RWPE1 (cell line): Measurements from ENCODE around the gene ACHE.
"Not testable (repeated sequence)": the region's sequence is repeated elsewhere in the genome, so short reads cannot be mapped to it uniquely, and the experiment has no call there.

Source experiments
- CTCF ChIA-PET: fragments of 350-600 bp; sonication (Branson Sonifier 250); formaldehyde crosslinking; extraction: SDS; loops from one replicate; lab custom pipeline; 2021; lab: Yijun Ruan, JAX
- POLR2A ChIA-PET: fragments of 400-600 bp; formaldehyde crosslinking; extraction: SDS; loops from one replicate; lab custom pipeline; 2020; ENCODE audit warnings: antibody characterized with exemption; ENCODE audit not compliant: low non-redundant PET; lab: Yijun Ruan, JAX
- DNase-seq: peaks from one replicate; pipeline ENCODE4 v3.0.0; 2012; ENCODE audit warnings: low spot score
- H3K27ac ChIP-seq: fragments of 450-650 bp; 2 replicates; pipeline ENCODE4 v1.5.1; 2017
- TF ChIP-seq, protein P1 (sequence below): fragments of 450-650 bp; conservative IDR thresholded peaks from 2 replicates; pipeline ENCODE4 v1.5.1; 2017; ENCODE audit warnings: low read depth, mild to moderate bottlenecking

Gene ACHE

DNA sequence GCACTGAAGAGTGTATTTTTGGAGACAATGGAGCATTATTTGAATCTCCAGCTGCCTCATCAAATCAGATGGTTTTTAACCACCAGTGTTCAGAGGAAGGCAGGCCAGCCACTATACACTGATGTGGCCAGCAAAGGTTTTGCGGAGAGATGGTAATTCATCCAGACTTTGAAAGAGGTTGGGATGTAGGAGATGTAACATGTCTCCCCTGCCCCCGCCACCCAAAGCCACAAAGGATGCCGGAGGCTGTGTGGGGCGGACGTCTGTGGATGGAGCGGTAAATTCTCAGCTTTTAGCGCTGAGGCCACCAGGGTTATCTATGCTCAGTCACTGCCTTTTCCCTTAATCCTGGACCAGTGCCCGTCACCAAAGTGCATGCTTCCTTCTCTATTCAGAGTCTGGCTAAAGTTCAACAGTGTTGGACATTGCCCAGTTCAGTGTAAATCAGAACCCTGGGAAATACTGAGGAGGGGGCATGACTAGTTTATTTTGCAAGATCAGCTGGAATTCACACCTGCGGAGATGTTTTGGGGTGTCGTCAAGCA, 32.2 kb downstream of the ACHE start:
- TF ChIP-seq, protein P1, sequence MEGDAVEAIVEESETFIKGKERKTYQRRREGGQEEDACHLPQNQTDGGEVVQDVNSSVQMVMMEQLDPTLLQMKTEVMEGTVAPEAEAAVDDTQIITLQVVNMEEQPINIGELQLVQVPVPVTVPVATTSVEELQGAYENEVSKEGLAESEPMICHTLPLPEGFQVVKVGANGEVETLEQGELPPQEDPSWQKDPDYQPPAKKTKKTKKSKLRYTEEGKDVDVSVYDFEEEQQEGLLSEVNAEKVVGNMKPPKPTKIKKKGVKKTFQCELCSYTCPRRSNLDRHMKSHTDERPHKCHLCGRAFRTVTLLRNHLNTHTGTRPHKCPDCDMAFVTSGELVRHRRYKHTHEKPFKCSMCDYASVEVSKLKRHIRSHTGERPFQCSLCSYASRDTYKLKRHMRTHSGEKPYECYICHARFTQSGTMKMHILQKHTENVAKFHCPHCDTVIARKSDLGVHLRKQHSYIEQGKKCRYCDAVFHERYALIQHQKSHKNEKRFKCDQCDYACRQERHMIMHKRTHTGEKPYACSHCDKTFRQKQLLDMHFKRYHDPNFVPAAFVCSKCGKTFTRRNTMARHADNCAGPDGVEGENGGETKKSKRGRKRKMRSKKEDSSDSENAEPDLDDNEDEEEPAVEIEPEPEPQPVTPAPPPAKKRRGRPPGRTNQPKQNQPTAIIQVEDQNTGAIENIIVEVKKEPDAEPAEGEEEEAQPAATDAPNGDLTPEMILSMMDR = no peak
- no peak for DNase-seq
- POLR2A ChIA-PET = no interaction called here
- peak overlapping the region; percentile 23; the same call in 1 of the 2 replicates for H3K27ac ChIP-seq
- CTCF ChIA-PET = no interaction called here

DNA sequence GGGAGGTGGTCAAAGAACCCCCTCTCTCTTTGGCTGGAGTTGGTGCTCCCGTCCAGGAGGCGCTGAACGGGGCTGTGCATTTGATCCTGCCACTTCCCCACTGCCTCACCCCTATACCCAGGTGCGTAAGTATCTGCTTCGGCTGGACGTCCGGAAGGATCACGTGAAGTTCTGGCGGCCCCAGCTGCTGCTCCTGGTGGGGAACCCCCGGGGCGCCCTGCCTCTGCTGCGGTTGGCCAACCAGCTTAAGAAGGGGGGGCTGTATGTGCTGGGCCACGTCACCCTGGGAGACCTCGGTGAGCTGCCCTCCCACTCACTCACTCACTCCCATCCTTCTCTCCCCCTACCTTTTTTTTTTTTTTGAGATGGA, 34.1 kb downstream of the ACHE start:
- peak overlapping the region; percentile 13; the same call in 1 of the 2 replicates for H3K27ac ChIP-seq
- POLR2A ChIA-PET = interaction anchor here (0.6 kb wide), 1 partner anchor 273 kb away, joined by 3 read pairs; no protein-coding TSS in a partner anchor
- DNase-seq = no peak
- TF ChIP-seq, protein P1 = no peak
- CTCF ChIA-PET = interaction anchor here (0.5 to 0.6 kb wide), 2 partner anchors 11 to 1134 kb away, joined by 3 read pairs; no protein-coding TSS in a partner anchor

DNA sequence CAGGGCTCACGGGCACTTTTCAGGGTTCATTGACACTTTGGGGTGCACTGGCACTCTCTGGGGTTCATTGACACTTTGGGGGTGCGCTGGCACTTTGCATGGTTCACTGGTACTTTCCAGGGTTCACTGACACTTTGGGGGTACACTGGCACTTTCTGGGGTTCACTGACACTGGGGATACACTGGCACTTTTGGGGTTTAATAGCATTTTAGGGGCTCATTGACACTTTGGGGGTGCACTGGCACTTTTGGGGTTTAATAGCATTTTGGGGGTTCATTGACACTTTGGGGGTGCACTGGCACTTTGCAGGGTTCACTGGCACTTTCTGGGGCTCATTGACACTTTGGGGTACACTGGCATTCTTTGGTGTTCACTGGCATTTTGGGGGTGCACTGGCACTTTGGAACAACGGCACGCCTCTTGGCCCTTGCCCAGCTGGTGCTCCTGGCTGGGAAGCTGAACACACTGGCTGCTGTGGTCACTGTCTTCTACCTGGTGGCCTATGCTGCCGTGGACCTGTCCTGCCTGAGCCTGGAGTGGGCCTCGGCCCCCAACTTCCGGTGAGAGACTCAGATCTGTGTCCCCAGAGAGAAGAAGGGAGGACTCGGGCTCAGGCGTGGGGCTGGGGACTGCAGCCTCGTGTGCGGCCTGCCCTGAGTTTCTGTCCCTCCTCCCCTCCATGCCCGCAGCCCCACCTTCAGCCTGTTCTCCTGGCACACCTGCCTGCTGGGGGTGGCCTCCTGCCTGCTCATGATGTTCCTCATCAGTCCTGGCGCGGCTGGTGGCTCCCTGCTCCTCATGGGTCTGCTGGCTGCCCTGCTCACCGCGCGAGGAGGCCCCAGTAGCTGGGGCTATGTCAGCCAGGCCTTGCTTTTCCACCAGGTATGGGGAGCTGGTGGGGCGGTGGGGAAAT, 34.7 kb downstream of the ACHE start:
- ChIA-PET CTCF (interaction anchor here (0.5 kb wide), 1 partner anchor 1133 kb away, joined by 3 read pairs; no protein-coding TSS in a partner anchor), POLR2A (interaction anchor here (0.6 kb wide), 1 partner anchor 273 kb away, joined by 3 read pairs; no protein-coding TSS in a partner anchor)
- TF ChIP-seq, protein P1 = no peak
- no peak for DNase-seq
- H3K27ac ChIP-seq = peak overlapping the region; percentile 13; the same call in 1 of the 2 replicates

DNA sequence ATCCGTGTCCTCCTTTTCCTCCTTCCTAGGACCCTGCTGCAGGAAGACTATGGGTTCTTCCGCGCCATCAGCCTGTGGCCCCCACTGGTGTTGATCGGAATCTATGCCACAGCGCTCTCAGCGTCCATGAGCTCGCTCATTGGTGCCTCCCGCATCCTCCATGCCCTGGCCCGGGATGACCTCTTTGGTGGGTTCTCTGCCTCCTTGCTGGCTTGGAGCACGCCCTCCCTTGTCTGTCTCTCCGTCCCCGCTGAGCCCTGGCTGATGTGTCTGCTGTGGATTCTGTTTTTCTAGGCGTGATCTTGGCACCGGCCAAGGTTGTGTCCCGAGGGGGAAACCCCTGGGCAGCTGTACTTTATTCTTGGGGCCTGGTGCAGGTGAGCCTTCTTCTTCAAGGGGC, 35.8 kb downstream of the ACHE start:
- peak overlapping the region; percentile 8; the same call in 1 of the 2 replicates for H3K27ac ChIP-seq
- CTCF ChIA-PET = interaction anchor here (1.0 kb wide), 1 partner anchor 154 kb away, joined by 5 read pairs; no protein-coding TSS in a partner anchor
- TF ChIP-seq, protein P1 = no peak
- DNase-seq = no peak
- POLR2A ChIA-PET = no interaction called here

DNA sequence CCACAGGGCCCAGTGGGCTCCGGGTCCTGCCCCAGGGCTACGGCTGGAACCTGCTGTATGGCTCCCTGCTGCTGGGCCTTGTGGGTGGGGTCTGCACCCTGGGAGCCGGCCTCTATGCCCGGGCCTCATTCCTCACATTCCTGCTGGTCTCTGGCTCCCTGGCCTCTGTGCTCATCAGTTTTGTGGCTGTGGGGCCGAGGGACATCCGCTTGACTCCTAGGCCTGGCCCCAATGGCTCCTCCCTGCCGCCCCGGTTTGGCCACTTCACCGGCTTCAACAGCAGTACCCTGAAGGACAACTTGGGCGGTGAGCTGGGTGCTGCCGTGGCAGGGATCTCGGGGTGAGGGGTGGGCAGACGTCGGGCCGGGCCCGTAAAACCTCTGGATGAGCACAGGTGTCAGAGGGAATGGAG, 38.8 kb downstream of the ACHE start:
- TF ChIP-seq, protein P1 = no peak
- POLR2A ChIA-PET = no interaction called here
- H3K27ac ChIP-seq = peak overlapping the region; percentile 29
- DNase-seq = no peak
- CTCF ChIA-PET = interaction anchor here (0.5 to 0.6 kb wide), 3 partner anchors 10 to 223 kb away, joined by 3 to 4 read pairs (median 3); partner anchors contain the start of gene TRIP6

DNA sequence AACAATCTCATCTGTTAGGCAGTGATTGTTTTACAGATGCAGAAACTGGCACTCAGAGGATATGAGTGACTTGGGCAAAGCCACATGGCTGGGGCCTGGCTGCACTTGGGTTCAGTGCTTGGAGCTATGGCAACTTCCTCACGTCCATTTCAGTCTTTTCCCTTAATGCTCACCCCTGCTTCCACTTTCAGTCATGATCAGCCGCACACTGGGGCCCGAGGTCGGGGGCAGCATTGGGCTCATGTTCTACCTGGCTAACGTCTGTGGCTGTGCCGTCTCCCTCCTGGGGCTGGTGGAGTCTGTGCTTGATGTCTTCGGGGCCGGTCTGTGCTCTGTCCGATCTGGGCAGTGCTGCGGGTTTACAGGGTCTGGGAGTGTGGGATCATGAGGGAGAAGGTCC, 40.2 kb downstream of the ACHE start:
- H3K27ac ChIP-seq = peak overlapping the region; percentile 73
- TF ChIP-seq, protein P1 = no peak
- ChIA-PET POLR2A (no interaction called here), CTCF (no interaction called here)
- no peak for DNase-seq

DNA sequence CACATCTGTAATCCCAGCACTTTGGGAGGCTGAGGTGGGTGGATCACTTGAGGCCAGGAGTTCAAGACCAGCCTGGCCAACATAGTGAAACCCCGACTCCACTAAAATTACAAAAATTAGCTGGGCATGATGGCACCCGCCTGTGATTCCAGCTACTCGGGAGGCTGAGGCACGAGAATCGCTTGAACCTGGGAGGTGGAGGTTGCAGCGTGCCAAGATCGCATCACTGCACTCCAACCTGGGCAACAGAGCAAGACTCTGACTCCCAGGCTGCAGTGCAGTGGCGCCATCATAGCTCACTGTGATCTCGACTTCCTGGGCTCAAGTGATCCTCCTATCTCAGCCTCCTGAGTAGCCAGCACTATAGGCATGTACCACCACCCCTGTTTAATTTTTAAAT, 40.8 kb downstream of the ACHE start:
- POLR2A ChIA-PET, CTCF ChIA-PET, DNase-seq: not testable (repeated sequence)
- peak overlapping the region; percentile 73 for H3K27ac ChIP-seq
